Measurements from ENCODE around the gene OTULIN. TPM values are rescaled to one million over a fixed set of nuclear protein-coding genes. Genes with fewer than 3 reads are reported as not detected.

Gene OTULIN
- total RNA-seq, 1 experiment from 2014 or later: 22.4 TPM

DNA sequence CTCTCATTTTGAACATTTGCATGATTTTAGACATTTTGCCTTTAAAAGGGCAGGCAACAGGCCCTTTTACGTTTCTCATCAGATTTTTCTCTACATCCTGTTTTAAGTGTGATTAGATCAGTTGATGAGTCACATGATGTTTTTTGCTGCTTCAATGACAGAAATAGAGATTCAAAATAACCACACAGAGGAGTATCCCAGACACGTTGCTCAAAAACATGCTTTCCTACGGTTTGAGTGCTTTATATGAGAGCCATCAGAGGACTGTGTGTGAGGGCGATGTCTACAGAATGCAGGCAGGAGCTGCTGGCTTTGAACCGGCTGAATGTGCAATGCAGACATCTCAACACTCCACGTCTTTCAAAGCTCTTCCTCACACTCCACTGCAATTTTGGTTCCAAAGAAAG, 42.1 kb downstream of the OTULIN start:
- no peak overlapping the region for H3K4me3 ChIP-seq (ENCODE audit: low read length)
- H3K9ac ChIP-seq (ENCODE audit: low read length): no peak overlapping the region
- no peaks in the 10 kb centered on the region for H3F3A ChIP-seq (ENCODE audit: low read length, unreplicated experiment)
- no peaks in the 10 kb centered on the region for H3K9me2 ChIP-seq (replicated peaks; ENCODE audit: low read length)
- no peak overlapping the region for H3K4me2 ChIP-seq (ENCODE audit: low read length)
- peaks cover 35% of the 10 kb centered on the region for H3K36me3 ChIP-seq (ENCODE audit: low read depth, low read length)
- ChIA-PET POLR2A (ENCODE audit: unreplicated experiment) (no interaction called here), CTCF (no interaction called here)
- H3K79me2 ChIP-seq (ENCODE audit: low read length): no peaks in the 10 kb centered on the region
- no peaks in the 10 kb centered on the region for H3K27me3 ChIP-seq (ENCODE audit: low read length)
- DNase-seq (no peak), ATAC-seq (no peak)
- H3K9me3 ChIP-seq (ENCODE audit: low read length): no peaks in the 10 kb centered on the region
- no peaks in the 10 kb centered on the region for H4K20me1 ChIP-seq (ENCODE audit: low read length)
- intact Hi-C loops (cut with micrococcal nuclease): no loop called here
- H2AFZ ChIP-seq (ENCODE audit: low read length): no peak overlapping the region
- no peaks in the 10 kb centered on the region for H3K4me1 ChIP-seq (ENCODE audit: insufficient read depth, low read length)
- no TSS peak for BruUV-seq (replicated peaks)
- no peak overlapping the region for H3K27ac ChIP-seq (ENCODE audit: low read length)
- TF ChIP-seq, protein P1, sequence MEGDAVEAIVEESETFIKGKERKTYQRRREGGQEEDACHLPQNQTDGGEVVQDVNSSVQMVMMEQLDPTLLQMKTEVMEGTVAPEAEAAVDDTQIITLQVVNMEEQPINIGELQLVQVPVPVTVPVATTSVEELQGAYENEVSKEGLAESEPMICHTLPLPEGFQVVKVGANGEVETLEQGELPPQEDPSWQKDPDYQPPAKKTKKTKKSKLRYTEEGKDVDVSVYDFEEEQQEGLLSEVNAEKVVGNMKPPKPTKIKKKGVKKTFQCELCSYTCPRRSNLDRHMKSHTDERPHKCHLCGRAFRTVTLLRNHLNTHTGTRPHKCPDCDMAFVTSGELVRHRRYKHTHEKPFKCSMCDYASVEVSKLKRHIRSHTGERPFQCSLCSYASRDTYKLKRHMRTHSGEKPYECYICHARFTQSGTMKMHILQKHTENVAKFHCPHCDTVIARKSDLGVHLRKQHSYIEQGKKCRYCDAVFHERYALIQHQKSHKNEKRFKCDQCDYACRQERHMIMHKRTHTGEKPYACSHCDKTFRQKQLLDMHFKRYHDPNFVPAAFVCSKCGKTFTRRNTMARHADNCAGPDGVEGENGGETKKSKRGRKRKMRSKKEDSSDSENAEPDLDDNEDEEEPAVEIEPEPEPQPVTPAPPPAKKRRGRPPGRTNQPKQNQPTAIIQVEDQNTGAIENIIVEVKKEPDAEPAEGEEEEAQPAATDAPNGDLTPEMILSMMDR (conservative IDR thresholded peaks at IDR 0.05; ENCODE audit: low read depth, low read length): no peak
- no peak for TF ChIP-seq EZH2 (IDR thresholded peaks at IDR 0.05; ENCODE audit: low read length, unreplicated experiment)
- no peak for TF ChIP-seq EZH2phosphoT487 (IDR thresholded peaks at IDR 0.05; ENCODE audit: borderline replicate concordance, low read length)

DNA sequence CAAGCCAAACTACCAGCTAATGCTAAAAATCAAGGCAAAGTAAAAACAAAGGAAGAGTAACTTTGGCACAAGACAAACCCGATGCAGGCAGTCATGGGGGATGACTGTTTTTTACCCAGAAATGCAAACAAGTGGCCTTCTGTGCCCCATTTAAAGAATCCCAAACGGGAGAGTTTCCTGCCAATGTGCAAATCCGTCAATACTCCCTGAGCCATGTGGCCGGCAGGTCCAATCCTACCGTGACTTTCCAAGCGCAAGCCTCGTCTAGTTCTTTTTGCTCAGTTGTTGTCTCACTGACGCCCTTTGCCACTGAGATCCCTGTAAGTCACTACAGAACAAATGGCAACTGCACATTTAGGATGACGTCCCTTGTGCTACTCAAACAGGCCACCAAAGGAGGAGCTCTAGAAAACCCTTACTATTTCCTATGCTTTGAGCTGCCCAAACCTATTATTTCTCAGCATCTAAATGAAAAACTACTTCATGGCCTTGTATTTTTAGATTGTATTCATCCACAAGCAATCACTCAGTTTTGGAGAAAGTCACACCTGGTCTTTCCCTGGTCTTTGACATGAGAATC, 43.4 kb downstream of the OTULIN start:
- no peaks in the 10 kb centered on the region for H3K4me1 ChIP-seq (ENCODE audit: insufficient read depth, low read length)
- ChIA-PET CTCF (interaction anchor here (0.6 kb wide), 1 partner anchor 306 kb away, joined by 3 read pairs; no protein-coding TSS in a partner anchor), POLR2A (ENCODE audit: unreplicated experiment) (no interaction called here)
- H2AFZ ChIP-seq (ENCODE audit: low read length): no peak overlapping the region
- peaks cover 38% of the 10 kb centered on the region for H3K36me3 ChIP-seq (ENCODE audit: low read depth, low read length)
- no peak overlapping the region for H3K4me3 ChIP-seq (ENCODE audit: low read length)
- DNase-seq (no peak), ATAC-seq (no peak)
- H3K27me3 ChIP-seq (ENCODE audit: low read length): no peaks in the 10 kb centered on the region
- TF ChIP-seq EZH2 (IDR thresholded peaks at IDR 0.05; ENCODE audit: low read length, unreplicated experiment) (no peak), EZH2phosphoT487 (IDR thresholded peaks at IDR 0.05; ENCODE audit: borderline replicate concordance, low read length) (no peak)
- TF ChIP-seq, protein P1 (conservative IDR thresholded peaks at IDR 0.05; ENCODE audit: low read depth, low read length): no peak
- no peaks in the 10 kb centered on the region for H4K20me1 ChIP-seq (ENCODE audit: low read length)
- H3K4me2 ChIP-seq (ENCODE audit: low read length): no peak overlapping the region
- H3F3A ChIP-seq (ENCODE audit: low read length, unreplicated experiment): no peaks in the 10 kb centered on the region
- H3K9me2 ChIP-seq (replicated peaks; ENCODE audit: low read length): no peaks in the 10 kb centered on the region
- no peak overlapping the region for H3K27ac ChIP-seq (ENCODE audit: low read length)
- H3K79me2 ChIP-seq (ENCODE audit: low read length): no peaks in the 10 kb centered on the region
- H3K9me3 ChIP-seq (ENCODE audit: low read length): no peaks in the 10 kb centered on the region
- BruUV-seq (replicated peaks): no TSS peak
- H3K9ac ChIP-seq (ENCODE audit: low read length): no peak overlapping the region
- intact Hi-C loops (cut with micrococcal nuclease): no loop called here

DNA sequence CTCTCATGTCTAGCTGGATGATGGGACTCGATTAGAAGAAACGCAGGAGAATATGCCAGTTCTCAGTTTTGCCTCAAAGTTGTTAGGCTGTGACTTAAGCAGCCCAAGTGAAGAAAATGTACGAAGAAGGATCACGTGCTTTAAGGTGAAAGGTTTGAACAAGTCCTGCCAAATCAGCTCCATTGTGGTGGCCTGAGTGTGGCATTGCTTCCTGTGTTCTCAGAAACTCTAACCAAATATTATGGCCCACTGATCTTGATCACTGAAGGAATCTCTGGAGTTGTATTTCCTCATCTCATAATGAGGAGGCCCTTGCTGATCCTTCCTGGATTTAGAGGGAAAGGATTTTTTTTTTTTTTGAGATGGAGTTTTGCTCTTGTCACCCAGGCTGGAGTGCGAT, 44.0 kb downstream of the OTULIN start:
- H3F3A ChIP-seq (ENCODE audit: low read length, unreplicated experiment): no peaks in the 10 kb centered on the region
- H3K9me3 ChIP-seq (ENCODE audit: low read length): no peaks in the 10 kb centered on the region
- H3K9ac ChIP-seq (ENCODE audit: low read length): no peak overlapping the region
- peaks cover 43% of the 10 kb centered on the region for H3K36me3 ChIP-seq (ENCODE audit: low read depth, low read length)
- POLR2A ChIA-PET (ENCODE audit: unreplicated experiment): no interaction called here
- no peaks in the 10 kb centered on the region for H3K27me3 ChIP-seq (ENCODE audit: low read length)
- no peak overlapping the region for H3K4me3 ChIP-seq (ENCODE audit: low read length)
- ATAC-seq (no peak), DNase-seq (no peak)
- H3K9me2 ChIP-seq (replicated peaks; ENCODE audit: low read length): no peaks in the 10 kb centered on the region
- no peak overlapping the region for H3K4me2 ChIP-seq (ENCODE audit: low read length)
- H3K4me1 ChIP-seq (ENCODE audit: insufficient read depth, low read length): no peaks in the 10 kb centered on the region
- intact Hi-C loops (cut with micrococcal nuclease): no loop called here
- CTCF ChIA-PET: no interaction called here
- no peaks in the 10 kb centered on the region for H4K20me1 ChIP-seq (ENCODE audit: low read length)
- BruUV-seq (replicated peaks): no TSS peak
- no peak overlapping the region for H3K27ac ChIP-seq (ENCODE audit: low read length)
- no peak overlapping the region for H2AFZ ChIP-seq (ENCODE audit: low read length)
- TF ChIP-seq, protein P1 (conservative IDR thresholded peaks at IDR 0.05; ENCODE audit: low read depth, low read length): no peak
- no peak for TF ChIP-seq EZH2phosphoT487 (IDR thresholded peaks at IDR 0.05; ENCODE audit: borderline replicate concordance, low read length)
- TF ChIP-seq EZH2 (IDR thresholded peaks at IDR 0.05; ENCODE audit: low read length, unreplicated experiment): no peak
- no peaks in the 10 kb centered on the region for H3K79me2 ChIP-seq (ENCODE audit: low read length)
